HG03457 (cell line): ENCODE data around the gene HNMT.
"Not testable (repeated sequence)": the region's sequence is repeated elsewhere in the genome, so short reads cannot be mapped to it uniquely, and the experiment has no call there.

Source experiments
- ATAC-seq: cut with Tn5 transposase; IDR thresholded peaks from one replicate; pipeline ENCODE4 v1.9.1; 2021; ENCODE audit warnings: moderate number of reproducible peaks; ENCODE audit not compliant: unreplicated experiment

The HNMT gene

DNA sequence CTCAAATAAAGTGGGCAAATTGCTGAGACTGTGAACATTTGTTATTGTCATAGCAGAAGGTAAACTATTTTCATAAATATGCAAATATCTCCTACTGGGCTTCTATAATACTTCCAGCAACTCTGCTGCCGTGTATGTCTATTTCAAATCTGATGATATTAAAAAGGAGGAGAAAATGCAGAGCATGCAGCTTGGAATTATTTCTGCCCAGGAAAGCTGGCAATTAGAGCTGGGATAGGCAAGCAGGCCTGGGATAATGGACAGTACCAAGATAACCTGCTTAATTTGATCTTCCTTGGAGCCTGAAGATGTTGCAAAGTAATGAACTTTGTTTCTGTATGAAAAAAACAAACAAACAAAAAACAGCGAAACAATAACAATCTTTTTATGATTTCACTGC is 72.8 kb downstream of the HNMT start:
- ATAC-seq = no peak

DNA sequence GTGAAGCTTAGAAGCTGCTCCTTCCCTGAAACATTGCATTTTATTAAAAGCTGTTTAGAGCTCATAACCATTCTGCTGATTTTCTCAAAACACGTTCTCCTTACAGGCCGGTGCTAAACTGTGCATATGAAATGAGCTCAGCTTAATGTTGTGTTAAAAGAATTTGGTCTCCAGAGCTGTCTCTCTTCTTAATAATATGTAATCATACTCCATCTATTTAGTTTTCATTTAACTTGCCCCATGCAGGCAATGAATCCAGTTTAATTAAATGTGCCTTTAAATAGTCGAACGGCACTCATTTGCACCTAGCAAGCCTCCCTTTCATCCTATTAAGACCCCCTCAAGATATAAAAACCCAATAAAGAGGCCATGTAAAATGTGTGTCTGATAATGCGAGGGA is 76.3 kb downstream of the HNMT start:
- ATAC-seq = no peak

DNA sequence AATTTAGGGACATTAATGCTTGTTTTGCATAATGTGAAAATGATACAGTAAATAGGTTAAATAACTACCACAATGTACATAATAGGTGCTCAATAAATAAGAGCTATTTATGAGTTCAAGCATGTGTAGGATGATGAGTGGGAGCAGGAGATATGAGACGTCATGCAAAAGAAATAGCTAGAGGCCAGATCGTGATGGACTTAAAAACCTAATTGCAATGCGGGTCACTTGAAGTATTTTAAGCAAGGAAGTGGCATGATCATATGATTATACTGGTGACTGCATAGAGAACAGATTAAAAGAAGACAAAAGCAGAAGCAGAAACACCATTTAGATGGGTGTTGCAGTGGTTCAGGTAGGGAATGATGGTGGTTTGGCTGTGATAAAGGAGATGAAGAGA is 78.0 kb downstream of the HNMT start:
- no peak for ATAC-seq

DNA sequence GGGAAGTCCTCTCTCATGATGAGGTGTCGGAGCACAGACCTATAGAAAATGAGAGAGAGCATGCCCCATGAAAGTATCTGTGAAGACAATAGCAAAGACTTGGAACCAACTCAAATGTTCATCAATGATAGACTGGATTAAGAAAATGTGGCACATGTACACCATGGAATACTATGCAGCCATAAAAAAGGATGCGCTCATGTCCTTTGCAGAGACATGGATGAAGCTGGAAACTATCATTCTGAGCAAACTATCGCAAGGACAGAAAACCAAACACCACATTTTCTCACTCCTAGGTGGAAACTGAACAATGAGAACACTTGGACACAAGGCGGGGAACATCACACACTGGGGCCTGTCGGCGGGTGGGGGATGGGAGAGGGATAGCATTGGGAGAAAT is 79.3 kb downstream of the HNMT start:
- ATAC-seq = not testable (repeated sequence)

DNA sequence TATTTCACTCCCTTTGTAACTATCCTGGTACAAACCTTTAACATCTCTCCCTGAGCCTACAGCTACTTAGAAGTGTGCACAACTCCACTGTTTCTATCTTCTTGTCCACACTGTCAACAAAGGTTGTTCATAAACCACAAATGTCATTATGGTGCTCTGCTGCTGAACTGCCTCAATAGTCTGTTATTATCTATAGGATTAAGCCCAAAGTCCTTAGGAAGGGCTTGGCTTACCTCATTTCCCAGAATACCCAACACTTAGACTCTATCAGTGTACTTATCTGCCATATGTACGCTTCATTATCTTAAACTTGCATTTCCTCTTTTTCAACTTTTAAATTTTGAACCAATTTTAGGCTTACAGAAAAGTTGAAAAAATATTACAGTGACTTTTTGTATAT is 94.2 kb downstream of the HNMT start:
- ATAC-seq = no peak

DNA sequence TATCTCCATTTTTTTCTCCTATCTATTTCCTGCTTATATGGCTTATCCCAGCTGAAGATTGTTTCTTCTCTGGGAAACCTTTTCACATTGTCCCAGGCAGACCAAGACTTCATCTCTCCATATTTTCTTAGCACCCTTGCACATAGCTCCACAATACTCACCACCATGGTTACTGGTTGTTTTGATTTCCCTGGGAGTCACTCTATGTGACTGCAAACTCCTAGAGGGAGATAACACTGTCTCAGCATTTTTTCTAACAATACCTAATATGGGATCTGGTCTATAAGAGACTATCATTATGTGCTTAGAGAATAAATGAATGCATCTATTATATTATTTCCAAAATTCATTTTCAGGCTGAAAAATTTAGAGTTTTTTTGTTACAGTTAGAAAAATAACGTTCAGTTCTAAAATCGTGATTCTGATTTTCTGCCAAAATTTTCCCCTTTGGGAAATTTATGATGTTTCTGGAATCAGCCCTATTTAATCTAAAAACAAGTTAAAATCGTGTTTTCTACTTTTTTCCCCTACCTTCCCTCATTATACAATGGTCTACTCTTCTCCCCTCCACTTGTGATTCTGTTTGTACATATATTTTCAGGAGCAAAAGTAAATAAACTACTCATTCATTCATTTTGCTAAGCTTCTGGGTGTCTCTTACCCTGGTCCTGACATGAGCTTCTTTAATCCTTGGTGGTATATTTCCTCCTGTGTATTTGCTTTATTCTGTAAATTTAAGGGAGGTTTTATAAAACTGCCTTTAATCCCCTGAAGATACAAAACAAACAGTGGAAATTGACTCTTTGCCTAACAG is 95.4 kb downstream of the HNMT start:
- no peak for ATAC-seq

DNA sequence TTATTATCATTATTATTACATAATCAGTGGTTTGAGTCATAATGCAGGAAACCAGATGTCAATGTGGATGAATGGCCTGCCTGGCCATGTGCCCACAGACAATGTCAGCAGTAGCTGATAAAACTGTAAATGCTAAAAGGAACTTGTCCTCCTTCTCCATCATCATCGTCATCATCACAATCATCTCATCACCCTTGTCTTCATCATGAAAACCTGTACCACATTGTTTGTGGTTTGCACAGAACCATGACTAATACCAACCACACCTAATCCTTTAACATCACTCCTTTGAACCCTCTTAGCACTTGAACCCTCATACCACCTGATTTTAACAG is 96.0 kb downstream of the HNMT start:
- no peak for ATAC-seq

DNA sequence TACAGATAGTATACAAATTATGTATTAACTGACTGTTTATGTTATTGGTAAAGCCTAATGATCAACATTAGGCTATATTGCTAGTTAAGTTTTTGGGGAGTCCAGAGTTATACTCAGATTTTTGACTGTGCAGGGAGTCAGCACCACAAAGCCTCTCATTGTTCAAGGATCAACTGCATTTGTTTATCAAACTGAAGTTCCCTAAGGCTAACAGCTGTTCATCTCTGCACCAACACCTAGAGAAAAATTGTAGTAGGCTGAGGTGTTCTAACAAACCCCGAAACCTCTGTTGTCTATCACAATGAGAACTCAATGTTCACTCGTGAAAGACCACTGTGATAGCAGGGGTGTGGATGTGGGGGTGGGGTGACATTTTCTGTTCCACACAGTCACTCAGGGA is 97.7 kb downstream of the HNMT start:
- ATAC-seq = no peak

DNA sequence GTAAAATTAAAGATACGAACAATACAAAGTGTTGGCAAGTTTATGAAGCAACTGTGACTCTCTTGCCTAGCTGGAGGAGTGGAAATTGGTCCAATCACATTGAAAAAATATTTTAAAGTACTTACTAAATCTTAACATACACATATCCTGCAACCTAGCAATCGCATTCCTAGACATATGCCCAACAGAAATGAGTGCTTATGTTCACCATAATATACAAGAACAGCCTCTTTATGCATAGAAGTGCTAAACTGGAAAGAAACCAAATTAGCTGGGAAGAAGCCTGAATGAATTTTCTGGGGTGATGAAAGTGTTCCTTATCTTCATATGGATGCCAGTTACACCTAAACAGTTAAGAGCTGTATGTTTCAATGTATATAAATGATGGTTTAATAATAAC is 98.9 kb downstream of the HNMT start:
- ATAC-seq = no peak
